Hematopoietic multipotent progenitor cell treated with erythropoietin and hydrocortisone succinate and interleukin-3 and kit ligand, for 15 days (in vitro differentiated cells): ENCODE measurements around the gene TMEFF1.
"Not testable (repeated sequence)": the region's sequence is repeated elsewhere in the genome, so short reads cannot be mapped to it uniquely, and the experiment has no call there.

Experiments
- DNase-seq: peaks from one replicate; pipeline ENCODE4 v3.0.0-alpha.2; 2015; ENCODE audit warnings: low spot score

TMEFF1 gene

GRCh38 chr9:100472788-100473275 lies at the start of gene TMEFF1:
TSS of gene TMEFF1 (plus strand) at chr9:100473149. CDS start at chr9:100473545, 396 bp downstream.
- DNase-seq = no peak

GRCh38 chr9:100425758-100426157 lies 47.2 kb upstream of the TMEFF1 start:
- DNase-seq = no peak

- no peak for DNase-seq
These were observed 46.8 kb upstream of the TMEFF1 start for GRCh38 chr9:100426189-100426529.

- peak; percentile 49 for DNase-seq
These were observed 46.2 kb upstream of the TMEFF1 start, which contains the start of gene MSANTD3 for GRCh38 chr9:100426530-100427365. TSS of gene MSANTD3 (plus strand) at chr9:100427143. CDS start at chr9:100441939, 14,796 bp downstream.

GRCh38 chr9:100427366-100428263 lies 45.3 kb upstream of the TMEFF1 start:
- peak; percentile 20 for DNase-seq

- DNase-seq = no peak
These were observed 43.9 kb upstream of the TMEFF1 start for GRCh38 chr9:100428871-100429654.

GRCh38 chr9:100430286-100430940 lies 42.5 kb upstream of the TMEFF1 start:
- DNase-seq = no peak

GRCh38 chr9:100431886-100432285 lies 41.1 kb upstream of the TMEFF1 start:
- no peak for DNase-seq

GRCh38 chr9:100432736-100433135 lies 40.2 kb upstream of the TMEFF1 start:
- DNase-seq = no peak

- DNase-seq = no peak
These were observed 36.4 kb upstream of the TMEFF1 start for GRCh38 chr9:100436571-100436970.

GRCh38 chr9:100437860-100438805 lies 34.8 kb upstream of the TMEFF1 start:
- DNase-seq = peak; percentile 80

GRCh38 chr9:100440071-100440470 lies 32.9 kb upstream of the TMEFF1 start:
- no peak for DNase-seq

GRCh38 chr9:100440487-100440886 lies 32.5 kb upstream of the TMEFF1 start:
- DNase-seq = not testable (repeated sequence)

GRCh38 chr9:100441911-100442361 lies 31.0 kb upstream of the TMEFF1 start:
- DNase-seq = no peak

GRCh38 chr9:100443781-100444768 lies 28.9 kb upstream of the TMEFF1 start:
- DNase-seq = no peak

- no peak for DNase-seq
These were observed 27.6 kb upstream of the TMEFF1 start for GRCh38 chr9:100445161-100445902.

GRCh38 chr9:100445903-100446549 lies 26.9 kb upstream of the TMEFF1 start:
- no peak for DNase-seq

GRCh38 chr9:100447041-100447440 lies 25.9 kb upstream of the TMEFF1 start:
- DNase-seq = no peak
